KG1 (cell line): ENCODE measurements around the gene NUP62.

ENCODE experiments used
- DNase-seq: peaks from one replicate; lab custom pipeline; 2025; lab: John Stamatoyannopoulos, UW

Gene NUP62

GRCh38 chr19:49880162-49880869 lies 49.0 kb downstream of the NUP62 start:
- DNase-seq: no peak

GRCh38 chr19:49879243-49879963 lies 49.9 kb downstream of the NUP62 start:
- no peak for DNase-seq

- no peak for DNase-seq
These were observed 50.6 kb downstream of the NUP62 start for GRCh38 chr19:49878744-49879070.

- peak; percentile 99 for DNase-seq
These were observed 51.2 kb downstream of the NUP62 start for GRCh38 chr19:49877879-49878743.

GRCh38 chr19:49877020-49877878 lies 52.1 kb downstream of the NUP62 start, which contains the start of the genes AKT1S1 and TBC1D17:
AKT1S1 (minus strand) TSS chr19:49877355; CDS start chr19:49873295, 4,060 bp downstream.
TBC1D17 (plus strand) TSS chr19:49877702; CDS start chr19:49877724, 22 bp downstream.
- peak; percentile 99 for DNase-seq

GRCh38 chr19:49876422-49877019 lies 52.8 kb downstream of the NUP62 start:
- peak; percentile 98 for DNase-seq

GRCh38 chr19:49875857-49876421 lies 53.4 kb downstream of the NUP62 start:
- DNase-seq: no peak

- no peak for DNase-seq
These were observed 54.1 kb downstream of the NUP62 start for GRCh38 chr19:49875177-49875576.

- no peak for DNase-seq
These were observed 54.7 kb downstream of the NUP62 start for GRCh38 chr19:49874503-49875157.

GRCh38 chr19:49873834-49874233 lies 55.5 kb downstream of the NUP62 start:
- no peak for DNase-seq

GRCh38 chr19:49873129-49873521 lies 56.2 kb downstream of the NUP62 start:
- DNase-seq: no peak

- no peak for DNase-seq
These were observed 56.8 kb downstream of the NUP62 start for GRCh38 chr19:49872245-49873128.

GRCh38 chr19:49871349-49871985 lies 57.8 kb downstream of the NUP62 start:
- no peak for DNase-seq

- DNase-seq: no peak
These were observed 58.9 kb downstream of the NUP62 start for GRCh38 chr19:49870309-49870901.

- peak; percentile 99 for DNase-seq
These were observed 59.6 kb downstream of the NUP62 start for GRCh38 chr19:49869484-49870308.

- no peak for DNase-seq
These were observed 60.3 kb downstream of the NUP62 start for GRCh38 chr19:49869009-49869483.
